ENCODE data around the gene SELENON. TPM values are rescaled to one million over a fixed set of nuclear protein-coding genes. Genes with fewer than 3 reads are reported as not detected.

The SELENON gene
- total and polyA plus RNA-seq, 9 of the 15 experiments (the other 6 are each of a cell fraction or from before 2014, with no cell fraction given) = 0.43 to 26.7 (median 7.0) TPM

DNA sequence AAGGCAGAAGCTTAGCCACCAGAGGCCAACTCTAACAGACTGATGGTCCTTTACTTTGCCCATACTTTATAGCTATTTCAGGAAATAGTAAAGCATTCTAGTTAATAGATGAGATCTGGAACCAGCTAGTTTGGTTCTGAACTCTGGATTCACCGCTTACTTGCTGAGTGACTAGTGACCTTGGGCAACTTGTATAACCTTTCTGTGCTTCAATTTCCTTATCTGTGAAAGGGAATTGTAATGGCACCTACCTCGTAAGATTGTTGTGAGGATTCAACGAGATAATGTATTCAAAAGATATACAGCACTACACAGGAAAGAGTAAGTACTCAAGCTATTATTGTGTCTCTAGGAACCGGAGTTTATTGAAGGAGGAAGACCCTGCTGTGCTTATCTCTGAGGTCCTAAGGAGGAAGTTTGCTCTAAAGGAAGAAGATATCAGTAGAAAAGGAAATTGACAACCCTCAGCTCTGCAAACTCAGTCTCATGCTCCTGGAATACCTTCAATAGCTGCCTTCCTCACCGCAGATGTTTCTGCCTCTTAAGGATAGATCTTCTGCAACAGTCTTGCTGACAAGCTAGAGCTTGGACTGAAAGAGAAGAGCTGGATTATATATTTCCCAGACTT is 31.7 kb downstream of the SELENON start (continued):
- TF ChIP-seq, protein P1, sequence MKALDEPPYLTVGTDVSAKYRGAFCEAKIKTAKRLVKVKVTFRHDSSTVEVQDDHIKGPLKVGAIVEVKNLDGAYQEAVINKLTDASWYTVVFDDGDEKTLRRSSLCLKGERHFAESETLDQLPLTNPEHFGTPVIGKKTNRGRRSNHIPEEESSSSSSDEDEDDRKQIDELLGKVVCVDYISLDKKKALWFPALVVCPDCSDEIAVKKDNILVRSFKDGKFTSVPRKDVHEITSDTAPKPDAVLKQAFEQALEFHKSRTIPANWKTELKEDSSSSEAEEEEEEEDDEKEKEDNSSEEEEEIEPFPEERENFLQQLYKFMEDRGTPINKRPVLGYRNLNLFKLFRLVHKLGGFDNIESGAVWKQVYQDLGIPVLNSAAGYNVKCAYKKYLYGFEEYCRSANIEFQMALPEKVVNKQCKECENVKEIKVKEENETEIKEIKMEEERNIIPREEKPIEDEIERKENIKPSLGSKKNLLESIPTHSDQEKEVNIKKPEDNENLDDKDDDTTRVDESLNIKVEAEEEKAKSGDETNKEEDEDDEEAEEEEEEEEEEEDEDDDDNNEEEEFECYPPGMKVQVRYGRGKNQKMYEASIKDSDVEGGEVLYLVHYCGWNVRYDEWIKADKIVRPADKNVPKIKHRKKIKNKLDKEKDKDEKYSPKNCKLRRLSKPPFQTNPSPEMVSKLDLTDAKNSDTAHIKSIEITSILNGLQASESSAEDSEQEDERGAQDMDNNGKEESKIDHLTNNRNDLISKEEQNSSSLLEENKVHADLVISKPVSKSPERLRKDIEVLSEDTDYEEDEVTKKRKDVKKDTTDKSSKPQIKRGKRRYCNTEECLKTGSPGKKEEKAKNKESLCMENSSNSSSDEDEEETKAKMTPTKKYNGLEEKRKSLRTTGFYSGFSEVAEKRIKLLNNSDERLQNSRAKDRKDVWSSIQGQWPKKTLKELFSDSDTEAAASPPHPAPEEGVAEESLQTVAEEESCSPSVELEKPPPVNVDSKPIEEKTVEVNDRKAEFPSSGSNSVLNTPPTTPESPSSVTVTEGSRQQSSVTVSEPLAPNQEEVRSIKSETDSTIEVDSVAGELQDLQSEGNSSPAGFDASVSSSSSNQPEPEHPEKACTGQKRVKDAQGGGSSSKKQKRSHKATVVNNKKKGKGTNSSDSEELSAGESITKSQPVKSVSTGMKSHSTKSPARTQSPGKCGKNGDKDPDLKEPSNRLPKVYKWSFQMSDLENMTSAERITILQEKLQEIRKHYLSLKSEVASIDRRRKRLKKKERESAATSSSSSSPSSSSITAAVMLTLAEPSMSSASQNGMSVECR (CRISPR knock-in tag; IDR thresholded peaks at IDR 0.05) = no peak
- no peak for TF ChIP-seq SIX5 (IDR thresholded peaks at IDR 0.05; ENCODE audit: borderline replicate concordance in 1 of 2, insufficient read depth in 1 of 2, low read depth in 1 of 2, low read length in 2 of 2)
- no peak for TF ChIP-seq RHOXF2B (CRISPR knock-in tag; conservative IDR thresholded peaks at IDR 0.05)
- TF ChIP-seq SMARCA4 (IDR thresholded peaks at IDR 0.05) = peak; percentile 44; the same call in 1 of the 2 replicates
- TF ChIP-seq, protein P2, sequence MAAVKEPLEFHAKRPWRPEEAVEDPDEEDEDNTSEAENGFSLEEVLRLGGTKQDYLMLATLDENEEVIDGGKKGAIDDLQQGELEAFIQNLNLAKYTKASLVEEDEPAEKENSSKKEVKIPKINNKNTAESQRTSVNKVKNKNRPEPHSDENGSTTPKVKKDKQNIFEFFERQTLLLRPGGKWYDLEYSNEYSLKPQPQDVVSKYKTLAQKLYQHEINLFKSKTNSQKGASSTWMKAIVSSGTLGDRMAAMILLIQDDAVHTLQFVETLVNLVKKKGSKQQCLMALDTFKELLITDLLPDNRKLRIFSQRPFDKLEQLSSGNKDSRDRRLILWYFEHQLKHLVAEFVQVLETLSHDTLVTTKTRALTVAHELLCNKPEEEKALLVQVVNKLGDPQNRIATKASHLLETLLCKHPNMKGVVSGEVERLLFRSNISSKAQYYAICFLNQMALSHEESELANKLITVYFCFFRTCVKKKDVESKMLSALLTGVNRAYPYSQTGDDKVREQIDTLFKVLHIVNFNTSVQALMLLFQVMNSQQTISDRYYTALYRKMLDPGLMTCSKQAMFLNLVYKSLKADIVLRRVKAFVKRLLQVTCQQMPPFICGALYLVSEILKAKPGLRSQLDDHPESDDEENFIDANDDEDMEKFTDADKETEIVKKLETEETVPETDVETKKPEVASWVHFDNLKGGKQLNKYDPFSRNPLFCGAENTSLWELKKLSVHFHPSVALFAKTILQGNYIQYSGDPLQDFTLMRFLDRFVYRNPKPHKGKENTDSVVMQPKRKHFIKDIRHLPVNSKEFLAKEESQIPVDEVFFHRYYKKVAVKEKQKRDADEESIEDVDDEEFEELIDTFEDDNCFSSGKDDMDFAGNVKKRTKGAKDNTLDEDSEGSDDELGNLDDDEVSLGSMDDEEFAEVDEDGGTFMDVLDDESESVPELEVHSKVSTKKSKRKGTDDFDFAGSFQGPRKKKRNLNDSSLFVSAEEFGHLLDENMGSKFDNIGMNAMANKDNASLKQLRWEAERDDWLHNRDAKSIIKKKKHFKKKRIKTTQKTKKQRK (IDR thresholded peaks at IDR 0.05; ENCODE audit: borderline replicate concordance, low read depth, low read length) = no peak
- TF ChIP-seq, protein P3, sequence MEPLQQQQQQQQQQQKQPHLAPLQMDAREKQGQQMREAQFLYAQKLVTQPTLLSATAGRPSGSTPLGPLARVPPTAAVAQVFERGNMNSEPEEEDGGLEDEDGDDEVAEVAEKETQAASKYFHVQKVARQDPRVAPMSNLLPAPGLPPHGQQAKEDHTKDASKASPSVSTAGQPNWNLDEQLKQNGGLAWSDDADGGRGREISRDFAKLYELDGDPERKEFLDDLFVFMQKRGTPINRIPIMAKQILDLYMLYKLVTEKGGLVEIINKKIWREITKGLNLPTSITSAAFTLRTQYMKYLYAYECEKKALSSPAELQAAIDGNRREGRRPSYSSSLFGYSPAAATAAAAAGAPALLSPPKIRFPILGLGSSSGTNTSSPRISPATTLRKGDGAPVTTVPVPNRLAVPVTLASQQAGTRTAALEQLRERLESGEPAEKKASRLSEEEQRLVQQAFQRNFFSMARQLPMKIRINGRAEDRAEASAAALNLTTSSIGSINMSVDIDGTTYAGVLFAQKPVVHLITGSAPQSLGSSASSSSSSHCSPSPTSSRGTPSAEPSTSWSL (CRISPR knock-in tag; IDR thresholded peaks at IDR 0.05; ENCODE audit: borderline replicate concordance) = no peak
- TF ChIP-seq ETV6 (IDR thresholded peaks at IDR 0.05; ENCODE audit: borderline replicate concordance in 1 of 2, low read depth in 2 of 2, low read length in 1 of 2) = peak; percentile 57 to 94; a peak in 2 of 4 replicates
- no peak for TF ChIP-seq ETV6 (CRISPR knock-in tag; IDR thresholded peaks at IDR 0.05; ENCODE audit: borderline replicate concordance)
- no peak for TF ChIP-seq ZNF57 (CRISPR knock-in tag; IDR thresholded peaks at IDR 0.05)
- TF ChIP-seq MTF1 (CRISPR knock-in tag; IDR thresholded peaks at IDR 0.05; ENCODE audit: borderline replicate concordance) = no peak
- TF ChIP-seq CTBP1 (IDR thresholded peaks at IDR 0.05; ENCODE audit: borderline replicate concordance) = peak; percentile 53; the same call in 1 of the 2 replicates
- TF ChIP-seq, protein P4, sequence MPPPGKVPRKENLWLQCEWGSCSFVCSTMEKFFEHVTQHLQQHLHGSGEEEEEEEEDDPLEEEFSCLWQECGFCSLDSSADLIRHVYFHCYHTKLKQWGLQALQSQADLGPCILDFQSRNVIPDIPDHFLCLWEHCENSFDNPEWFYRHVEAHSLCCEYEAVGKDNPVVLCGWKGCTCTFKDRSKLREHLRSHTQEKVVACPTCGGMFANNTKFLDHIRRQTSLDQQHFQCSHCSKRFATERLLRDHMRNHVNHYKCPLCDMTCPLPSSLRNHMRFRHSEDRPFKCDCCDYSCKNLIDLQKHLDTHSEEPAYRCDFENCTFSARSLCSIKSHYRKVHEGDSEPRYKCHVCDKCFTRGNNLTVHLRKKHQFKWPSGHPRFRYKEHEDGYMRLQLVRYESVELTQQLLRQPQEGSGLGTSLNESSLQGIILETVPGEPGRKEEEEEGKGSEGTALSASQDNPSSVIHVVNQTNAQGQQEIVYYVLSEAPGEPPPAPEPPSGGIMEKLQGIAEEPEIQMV (tag; conservative IDR thresholded peaks at IDR 0.05; ENCODE audit: low read depth) = no peak
- TF ChIP-seq POLR2A (conservative IDR thresholded peaks at IDR 0.05) = no peak
- TF ChIP-seq PHF21A (IDR thresholded peaks at IDR 0.05; ENCODE audit: borderline replicate concordance, low read depth) = no peak
- TF ChIP-seq SRSF3 (IDR thresholded peaks at IDR 0.05; ENCODE audit: insufficient read depth, low read length) = no peak
- TF ChIP-seq GATAD2B (IDR thresholded peaks at IDR 0.05; ENCODE audit: borderline replicate concordance) = no peak
- no peak for TF ChIP-seq EWSR1 (IDR thresholded peaks at IDR 0.05; ENCODE audit: borderline replicate concordance, low read depth, partially characterized antibody)

All from K562 (cell line).